GM21360 (cell line): ENCODE results near the gene KRT9.
"Not testable (repeated sequence)": the region's sequence is repeated elsewhere in the genome, so short reads cannot be mapped to it uniquely, and the experiment has no call there.

ENCODE experiments used
- ATAC-seq: cut with Tn5 transposase; IDR thresholded peaks from one replicate; pipeline ENCODE4 v1.9.1; 2021; ENCODE audit warnings: mild to moderate bottlenecking, moderate library complexity; ENCODE audit not compliant: unreplicated experiment

KRT9 gene

DNA sequence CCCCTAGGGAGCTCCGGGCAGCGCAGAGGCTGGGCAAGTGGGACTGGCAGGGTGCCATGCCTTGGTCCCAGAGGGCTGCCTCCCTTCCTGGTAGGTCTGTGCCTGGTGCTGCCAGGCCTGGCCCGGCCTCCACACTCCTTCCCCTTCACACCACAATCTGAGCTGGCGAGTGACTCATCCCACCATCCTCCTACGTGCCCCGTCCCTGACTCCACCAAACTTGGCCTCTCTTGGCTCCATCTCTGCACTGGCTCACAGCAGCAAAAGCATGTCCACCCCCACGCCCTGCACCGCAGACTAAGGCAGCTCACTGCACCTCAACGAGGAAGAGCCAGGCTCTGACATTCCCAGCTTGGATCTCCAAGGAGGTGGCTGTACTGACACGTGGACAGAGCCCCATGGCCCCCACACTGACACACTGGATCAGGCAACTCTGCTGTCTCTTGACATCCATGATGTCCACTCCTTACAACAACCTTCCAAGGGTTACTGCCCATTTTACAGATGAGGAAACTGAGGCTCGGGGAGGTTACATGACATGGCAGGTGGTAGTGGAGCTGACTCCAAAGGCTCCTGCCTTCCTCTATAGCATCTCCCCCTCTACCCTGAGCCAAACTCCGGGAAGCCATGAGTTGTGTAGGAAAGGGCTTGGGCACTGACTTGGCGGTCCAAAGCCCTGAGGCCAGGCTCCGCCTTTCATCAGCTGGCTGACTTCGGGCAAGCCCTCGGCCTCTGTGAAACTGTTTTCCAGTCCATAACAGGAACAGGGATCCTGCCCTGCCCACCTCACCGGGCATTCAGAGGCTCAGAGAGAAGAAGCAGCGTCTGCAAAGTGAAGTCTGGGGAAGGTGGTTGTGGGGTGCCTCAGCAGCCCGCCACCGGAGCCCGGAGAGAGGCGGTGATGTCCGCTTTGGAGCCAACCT is 23.7 kb downstream of the KRT9 start:
- ATAC-seq, result no peak

DNA sequence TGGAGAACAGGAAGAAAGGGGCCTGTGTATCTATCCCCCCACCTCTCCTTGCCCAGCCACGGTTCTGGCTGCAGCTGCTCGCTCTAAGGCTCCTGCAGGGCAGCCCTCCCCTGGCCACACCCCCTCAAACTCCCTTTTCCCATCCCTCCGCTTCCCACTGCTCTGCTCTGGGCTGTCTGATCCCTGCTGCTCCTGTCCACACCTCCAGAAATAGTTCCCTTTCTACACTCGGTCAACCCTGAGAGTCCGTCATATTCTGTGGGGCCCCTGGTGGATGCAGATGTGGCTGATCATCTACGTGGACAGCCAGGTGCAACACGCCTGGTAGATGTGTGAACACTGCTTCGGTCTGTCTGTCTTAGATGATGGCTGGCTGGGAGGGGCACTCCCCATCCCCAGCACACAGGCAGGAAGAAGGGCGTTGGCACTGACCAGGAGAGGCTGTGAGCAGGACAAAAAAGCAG is 24.4 kb downstream of the KRT9 start:
- ATAC-seq, result no peak

DNA sequence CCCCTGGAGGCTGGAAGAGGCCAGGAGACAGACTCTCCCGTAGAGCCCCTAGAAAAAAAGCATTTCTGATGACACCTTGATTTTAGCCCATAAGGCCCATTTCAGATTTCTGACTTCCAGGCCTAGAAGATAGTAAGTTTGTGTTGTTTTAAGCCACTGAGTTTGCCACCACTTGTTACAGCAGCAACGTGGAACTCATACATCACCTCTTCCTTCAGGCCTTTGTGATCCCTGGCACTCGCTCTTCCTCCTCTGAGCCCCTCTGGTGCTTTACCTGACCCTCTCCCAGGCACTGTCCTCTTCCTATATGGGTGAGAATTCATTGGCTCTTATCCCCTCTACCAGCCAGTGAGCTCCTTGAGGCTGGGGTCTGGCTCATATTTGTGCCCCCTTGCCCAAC is 25.0 kb downstream of the KRT9 start:
- ATAC-seq, result no peak

DNA sequence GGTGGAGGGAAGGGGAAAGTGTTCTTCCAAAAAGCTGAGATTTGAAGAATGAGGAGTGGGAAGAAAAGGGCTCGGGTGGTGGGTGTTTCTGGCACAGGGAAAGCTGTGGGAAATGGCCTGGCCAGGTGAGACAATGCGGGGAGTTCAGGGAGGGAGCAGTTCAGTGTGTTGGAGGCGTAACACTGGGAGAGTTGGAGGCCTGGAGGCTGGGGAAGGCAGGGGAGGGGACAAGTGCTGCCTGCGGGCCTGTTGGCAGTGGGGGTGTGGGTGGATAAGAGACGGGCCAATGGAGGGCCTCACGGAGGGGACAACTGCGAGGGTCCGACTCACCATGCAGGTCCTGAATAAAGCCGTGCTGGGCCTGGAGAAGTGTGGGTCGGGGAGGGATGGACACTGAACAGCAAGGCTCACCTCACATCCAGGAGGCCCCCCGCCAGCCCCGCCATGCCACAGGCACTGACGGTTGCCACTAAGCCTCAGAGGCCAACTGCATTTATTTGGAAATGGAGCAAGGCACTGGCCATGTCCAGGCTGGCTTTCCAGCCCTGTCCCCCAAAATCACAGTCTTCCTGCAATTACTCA is 25.9 kb downstream of the KRT9 start:
- no peak for ATAC-seq

DNA sequence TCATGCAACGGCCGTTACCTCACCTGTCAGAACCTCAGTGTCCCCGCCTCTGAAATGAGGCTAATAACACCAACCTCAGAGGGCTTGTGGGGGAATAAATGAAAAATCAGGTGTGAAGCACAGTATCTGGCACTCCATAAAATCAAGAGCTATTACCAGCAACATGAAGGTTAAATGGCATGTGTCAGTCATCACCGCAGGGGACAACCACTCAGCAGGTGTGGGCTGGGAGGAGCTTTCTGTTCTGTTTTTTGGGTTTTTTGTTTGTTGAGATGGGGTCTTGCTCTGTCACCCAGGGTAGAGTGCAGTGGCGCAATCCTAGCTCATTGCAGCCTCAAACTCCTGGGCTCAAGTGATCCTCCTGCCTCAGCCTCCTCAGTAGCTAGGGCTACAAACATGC is 26.9 kb downstream of the KRT9 start:
- ATAC-seq, result no peak

DNA sequence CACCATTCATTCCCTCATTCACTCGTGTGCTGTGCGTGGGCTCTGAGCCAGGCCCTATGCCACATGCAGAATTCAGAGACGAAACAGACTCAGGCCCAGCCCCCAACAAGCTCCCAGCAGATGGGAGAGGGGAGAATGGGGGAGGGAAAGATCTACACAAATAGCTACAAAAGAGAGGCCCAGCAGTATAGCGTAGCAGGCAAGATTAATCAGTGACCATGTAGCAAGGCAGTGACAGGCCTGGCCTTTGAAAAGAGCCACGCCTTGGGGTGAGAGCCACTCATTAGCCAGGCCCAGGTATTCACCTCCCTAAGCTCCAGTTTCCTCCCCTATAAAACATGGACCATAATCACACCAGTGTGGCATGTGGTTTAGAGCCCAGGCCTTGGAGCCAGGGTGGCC is 27.4 kb downstream of the KRT9 start:
- ATAC-seq, result no peak

DNA sequence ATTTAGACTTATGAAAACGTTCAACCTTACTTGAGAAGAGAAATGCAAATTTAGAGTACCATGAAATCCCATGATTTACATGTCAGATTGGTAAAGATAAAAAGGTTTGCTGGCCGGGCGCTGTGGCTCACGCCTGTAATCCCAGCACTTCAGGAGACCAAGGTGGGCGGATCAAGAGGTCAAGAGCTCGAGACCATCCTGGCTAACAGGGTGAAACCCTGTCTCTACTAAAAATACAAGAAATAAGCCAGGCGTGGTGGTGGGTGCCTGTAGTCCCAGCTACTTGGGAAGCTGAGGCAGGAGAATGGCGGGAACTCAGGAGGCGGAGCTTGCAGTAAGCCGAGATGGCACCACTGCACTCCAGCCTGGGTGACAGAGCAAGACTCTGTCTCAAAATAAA is 29.1 kb downstream of the KRT9 start:
- not testable (repeated sequence) for ATAC-seq

DNA sequence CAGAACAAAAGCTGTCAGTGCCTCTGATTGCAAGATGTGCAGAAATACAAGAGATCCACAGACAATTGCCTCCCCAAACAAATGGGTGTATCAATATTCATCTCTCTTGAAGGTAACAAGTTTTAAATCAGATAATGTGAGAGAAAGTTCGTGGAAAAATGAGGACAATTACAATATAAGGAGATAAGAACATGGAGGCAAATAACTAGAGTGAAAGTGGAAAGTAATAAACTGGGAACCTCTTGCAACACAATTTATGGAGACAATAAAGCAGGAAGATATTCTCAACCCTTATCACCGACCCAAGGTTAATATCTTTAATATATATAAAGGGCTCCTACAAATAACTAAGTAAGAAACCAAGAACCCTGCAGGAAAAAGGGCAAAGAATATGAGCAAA is 29.5 kb downstream of the KRT9 start:
- no peak for ATAC-seq

DNA sequence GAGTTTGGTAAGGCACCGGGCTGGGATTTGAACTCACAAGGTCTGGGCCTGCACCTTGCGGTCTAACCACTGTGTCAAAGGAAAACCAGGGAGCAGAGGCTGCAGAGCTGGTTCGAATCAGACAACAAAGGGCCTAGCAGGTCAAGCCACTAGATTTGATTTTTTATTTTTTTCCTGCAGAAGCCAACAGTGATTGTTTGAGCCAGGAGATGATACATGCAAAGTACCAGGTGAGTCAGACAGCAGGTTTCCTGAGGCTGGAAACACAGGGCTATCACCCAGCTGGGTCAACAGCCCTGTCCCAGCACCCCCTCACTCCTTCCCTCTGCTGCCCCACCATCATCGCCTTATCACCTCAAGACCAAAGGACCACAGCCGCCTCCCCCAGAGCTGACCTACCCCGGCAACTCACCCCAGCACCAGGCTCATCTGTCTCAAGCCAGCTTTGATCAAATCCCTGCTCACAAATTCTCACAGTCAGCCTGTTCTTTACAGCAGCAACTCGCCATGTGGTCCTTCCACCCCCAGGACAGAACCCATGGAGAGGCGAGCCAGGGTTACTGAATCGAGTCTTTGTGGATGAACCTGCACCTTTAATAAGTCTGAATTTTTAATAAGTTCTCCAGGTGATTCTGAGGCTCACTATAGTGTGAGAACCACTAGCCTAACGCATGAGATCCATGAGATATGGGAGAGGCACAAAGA is 30.8 kb downstream of the KRT9 start:
- ATAC-seq, result no peak

DNA sequence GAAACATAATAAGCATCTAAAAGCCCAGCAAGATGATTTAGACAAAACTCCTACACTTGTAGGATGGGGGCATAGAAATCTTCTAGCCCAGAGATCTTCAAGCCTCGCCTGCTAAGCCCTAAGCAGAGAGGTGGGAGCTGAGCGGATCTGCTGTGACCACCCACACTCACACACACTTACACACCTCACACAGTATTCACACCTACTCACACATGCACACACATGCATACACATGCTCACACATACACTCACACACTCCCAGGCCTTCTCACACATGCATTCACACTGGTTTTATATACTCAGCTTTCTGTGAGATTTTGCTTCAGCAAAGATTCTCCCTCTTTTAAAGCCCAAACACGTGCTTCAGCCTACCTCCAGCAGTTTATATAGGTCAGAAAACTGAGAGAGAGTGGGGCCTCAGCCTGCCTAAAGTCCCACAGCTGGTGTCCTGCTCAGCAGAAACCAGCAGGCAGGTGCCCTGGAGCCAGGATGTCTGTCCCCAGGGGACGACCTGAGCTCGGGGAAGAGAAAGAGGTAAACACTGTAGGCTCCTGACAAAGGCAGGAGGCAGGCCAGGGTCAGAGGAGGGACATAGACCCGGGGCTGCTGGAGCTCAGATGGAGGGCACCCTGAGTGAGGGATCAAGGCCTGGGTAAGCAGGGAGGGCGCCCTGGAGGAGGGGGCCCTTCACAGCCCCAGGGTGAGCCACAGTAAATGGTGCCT is 31.7 kb downstream of the KRT9 start:
- ATAC-seq, result no peak

DNA sequence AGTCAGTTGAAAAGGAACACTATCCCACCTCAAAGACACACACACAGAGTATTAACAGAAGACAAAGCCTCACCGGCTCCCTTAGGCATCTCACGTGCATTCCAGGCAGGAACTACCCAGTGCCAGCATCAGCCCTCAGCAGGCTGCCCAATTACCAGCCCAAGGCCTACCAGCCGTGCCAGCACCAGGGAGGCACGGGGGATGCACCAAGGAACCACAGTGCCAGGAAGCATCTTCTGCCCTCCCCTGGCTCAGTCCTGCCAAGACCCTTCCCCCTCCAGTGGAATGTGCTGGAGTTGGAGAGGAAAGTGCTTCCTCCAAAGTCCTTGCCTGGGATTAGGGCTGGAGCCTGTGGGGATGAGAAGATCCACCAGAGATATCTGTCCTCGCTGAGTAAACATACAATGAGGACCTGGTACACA is 32.8 kb downstream of the KRT9 start:
- ATAC-seq, result no peak

DNA sequence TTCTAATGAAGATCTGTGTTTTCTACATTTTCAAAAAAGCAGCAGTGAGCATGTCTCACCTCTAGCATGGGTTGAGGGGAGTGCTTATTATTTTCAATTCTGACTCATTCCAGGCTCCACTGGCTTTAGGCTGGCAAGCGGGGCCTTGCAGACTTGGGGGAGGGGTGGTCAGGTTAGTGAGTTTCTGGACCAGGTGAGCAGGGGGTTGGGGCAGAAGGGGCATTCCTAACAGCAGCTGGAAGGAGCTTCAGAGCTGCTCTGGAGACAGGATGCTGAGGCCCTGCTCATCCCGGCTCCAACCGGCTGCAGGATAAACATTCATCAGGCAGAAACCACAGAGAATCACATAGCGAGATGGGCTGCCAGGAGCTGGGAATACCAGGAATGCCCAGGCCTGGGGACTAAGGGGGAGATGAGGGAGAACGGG is 33.3 kb downstream of the KRT9 start:
- no peak for ATAC-seq

DNA sequence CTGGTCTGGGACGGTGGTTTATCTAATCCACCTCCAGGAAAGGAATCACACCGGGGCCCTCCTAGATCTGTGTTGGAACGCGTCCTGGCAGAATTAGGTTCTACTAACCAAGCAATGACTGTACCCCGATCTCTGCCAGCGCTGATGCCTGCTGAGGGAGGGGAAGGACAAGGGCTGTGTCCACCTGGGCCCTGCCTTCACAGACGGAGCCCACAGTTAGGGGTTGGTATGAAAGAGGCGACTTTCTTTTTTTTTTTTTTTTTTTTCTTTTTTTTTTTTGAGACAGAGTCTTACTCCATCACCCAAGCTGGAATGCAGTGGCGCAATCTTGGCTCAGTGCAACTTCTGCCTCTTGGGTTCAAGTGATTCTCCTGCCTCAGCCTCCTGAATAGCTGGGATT is 33.9 kb downstream of the KRT9 start:
- ATAC-seq, result no peak

DNA sequence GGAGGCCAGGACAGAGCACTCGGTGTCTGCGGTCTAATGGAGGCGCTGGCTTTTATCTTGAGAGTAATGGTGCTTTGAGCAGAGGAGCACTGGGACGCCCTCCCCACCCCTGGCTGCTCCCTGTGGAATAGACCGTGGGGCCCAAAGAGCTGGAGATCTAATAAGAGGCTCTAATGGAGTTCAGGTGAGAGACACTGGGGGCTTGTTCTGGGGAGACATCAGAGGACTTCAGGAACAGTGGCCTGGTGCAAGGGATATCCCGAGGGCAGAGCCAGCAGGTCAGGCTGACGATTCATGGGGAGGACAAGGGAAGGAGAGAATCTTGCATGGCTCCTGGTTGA is 34.3 kb downstream of the KRT9 start:
- ATAC-seq, result no peak

DNA sequence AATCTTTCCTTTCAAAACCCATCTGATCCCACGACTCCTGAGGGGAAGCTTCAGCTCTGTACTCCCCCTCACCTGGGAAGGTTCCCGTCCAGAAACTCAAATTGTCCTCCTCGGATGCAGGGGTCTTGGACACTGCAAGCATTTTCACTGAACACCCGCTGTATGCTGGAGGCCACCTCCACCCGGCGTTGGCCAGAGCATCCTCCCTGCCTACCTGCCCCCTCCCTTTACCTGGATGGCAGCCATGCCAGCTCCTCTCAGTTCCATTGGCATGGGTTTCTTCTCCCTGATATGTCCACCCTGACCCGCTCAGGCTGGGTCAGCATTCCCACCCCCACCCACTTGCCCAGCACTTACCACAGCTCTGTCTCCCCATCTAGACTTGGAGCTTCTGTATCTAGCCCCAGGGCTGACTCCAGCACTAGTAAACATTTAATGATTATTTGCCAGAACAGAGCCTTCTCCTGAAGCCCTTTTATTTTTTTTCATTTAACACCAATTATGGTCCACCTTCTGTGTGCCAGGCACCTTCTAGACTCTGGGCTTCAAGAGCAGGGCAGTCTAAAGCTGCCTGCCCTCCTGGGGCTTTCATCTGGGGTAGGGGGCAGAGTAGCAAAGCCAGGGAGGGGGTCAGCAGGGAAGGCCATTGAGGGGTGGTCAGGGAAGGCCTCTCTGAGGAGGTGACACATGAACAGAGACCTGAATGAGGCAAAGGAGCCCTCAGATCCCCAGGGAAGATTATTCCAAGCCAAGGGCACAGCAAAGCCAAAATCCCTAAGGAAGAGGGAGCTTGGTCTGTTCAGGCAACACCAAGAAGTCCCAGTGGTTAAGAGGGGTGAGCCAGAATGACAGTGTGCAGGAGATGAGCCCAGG is 34.9 kb downstream of the KRT9 start:
- no peak for ATAC-seq

DNA sequence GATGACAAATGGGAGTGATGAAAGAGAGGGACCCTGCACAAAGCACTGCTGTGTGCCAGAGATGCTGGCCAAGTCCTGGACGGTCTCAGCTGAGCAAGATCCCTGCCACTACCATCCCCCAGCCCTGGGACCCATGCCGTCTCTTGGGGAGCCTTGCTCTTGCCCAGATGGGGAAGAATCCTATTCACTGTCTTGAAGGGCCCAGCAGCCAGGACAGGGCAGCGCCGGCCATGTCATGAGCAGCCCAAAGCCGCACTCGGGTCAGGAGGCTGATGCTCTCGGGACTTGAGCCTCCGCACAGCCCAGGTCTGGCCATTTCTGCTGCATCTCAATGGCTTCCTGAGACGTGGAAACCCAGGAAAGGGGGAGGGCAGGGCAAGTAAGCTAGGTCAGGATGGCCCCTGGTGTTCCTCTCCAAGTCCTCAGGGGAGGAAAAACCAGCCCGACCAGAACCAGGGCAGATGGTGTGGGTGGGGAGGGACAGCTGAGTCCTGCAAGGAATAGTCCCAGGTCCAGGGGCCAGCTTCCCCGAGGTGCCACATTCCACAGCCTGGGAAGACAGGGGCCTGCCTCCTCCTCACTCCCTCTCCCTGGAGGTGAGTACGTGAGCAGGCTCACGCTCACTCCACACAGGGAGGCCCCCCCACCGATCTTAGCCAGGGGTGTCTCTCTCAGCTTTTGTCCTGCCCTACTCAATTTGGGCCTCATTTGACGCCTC is 35.9 kb downstream of the KRT9 start:
- no peak for ATAC-seq

DNA sequence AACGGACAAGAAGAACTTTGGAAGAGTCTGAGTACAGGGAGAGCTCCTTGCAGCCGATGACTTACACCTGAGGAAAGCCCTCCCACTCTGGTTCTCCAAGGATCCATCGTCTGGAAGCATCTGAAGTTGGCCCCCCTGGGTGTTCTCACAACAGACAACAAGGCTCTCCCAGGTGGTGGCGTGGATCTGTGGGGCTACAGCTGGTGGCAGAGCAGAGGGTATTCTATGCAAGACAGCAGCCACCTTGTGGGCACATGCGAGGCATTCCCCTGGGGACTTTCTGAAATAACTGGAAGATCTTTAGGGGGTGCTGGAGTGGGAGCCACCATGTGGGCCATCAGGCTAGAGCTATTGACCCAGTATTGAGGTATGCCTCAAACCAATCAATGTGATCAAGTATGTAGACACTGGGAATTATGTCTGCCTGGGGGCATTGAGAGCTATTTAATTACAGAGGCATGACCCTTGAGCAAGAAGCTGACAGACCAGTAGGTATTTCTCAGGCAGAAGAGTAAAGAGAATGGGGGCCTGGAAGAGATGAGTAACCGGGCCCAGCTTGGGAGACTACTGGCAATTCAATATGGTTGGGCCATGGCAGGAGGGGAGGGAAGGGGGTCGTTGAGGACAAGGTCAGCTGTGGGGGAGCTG is 36.8 kb downstream of the KRT9 start:
- ATAC-seq, result no peak

DNA sequence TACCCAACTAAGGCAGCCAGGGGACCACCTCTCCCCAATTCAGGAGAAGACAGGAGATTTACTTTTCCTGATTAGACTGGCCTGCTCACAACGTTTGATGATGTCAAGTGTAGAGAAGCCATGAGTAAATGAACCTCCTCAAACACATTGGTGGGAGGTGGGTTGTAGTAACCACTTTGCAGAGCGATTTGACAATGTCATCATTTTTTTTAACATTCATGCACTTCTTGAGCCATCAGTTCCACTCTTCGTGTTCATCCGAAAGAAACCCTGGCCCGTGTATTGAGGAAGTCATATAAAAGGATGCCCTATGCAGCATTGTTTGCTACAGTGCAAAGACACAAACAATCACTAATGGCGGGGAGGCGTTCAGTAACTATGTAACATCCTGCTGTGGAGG is 38.2 kb downstream of the KRT9 start:
- no peak for ATAC-seq

DNA sequence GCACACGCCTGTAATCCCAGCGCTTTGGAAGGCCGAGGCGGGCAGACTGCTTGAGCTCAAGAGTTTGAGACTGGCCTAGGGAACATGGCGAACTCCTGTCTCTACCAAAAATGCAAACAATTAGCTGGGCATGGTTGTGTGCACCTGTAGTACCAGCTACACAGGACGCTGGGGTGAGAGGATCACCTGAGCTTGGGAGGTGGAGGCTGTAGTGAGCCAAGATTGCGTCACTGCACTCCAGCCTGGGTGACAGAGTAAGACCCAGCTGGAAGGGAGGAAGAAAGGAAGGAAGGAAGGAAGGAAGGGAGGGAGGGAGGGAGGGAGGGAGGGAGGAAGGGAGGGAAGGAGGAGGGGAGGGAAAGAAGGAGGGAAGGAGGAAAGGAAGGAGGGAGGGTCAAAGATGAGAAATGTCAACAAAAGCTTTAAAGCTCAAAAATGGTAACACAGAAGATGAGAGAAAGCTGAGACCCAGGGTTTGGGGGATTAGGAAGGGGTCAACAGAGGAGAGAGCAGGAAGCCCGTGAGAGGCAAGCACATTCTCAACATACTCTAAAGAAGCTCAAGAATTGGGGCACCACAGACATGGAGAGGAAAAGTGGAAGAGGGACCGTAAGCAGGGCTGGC is 38.8 kb downstream of the KRT9 start:
- ATAC-seq, result no peak
